Kidney (tissue), 14 donors: ENCODE data around the gene DDX10. TPM values are rescaled to one million over a fixed set of nuclear protein-coding genes. Genes with fewer than 3 reads are reported as not detected.

Source experiments
- DNase-seq, 5 donors: peaks; one replicate each; pipeline ENCODE4 v3.0.0-alpha.2; 2013 to 2020
- FAIRE-seq: peaks from 2 replicates; lab custom pipeline; 2012; peaks lifted over from hg19 to GRCh38; lab: Jason Lieb, UNC
- H3K27ac ChIP-seq, 2 donors: one replicate each; pipeline ENCODE4 v1.7.0; 2013; ENCODE audit warnings: low read depth in 2 of 2, low read length in 2 of 2, inconsistent platforms in 1 of 2
- H3K27me3 ChIP-seq: one replicate; pipeline ENCODE4 v1.7.1; 2013; ENCODE audit warnings: low read length, inconsistent platforms; ENCODE audit not compliant: control insufficient read depth, insufficient read depth
- H3K36me3 ChIP-seq, 3 donors: one replicate each; pipeline versions ENCODE4 v1.7.0 to v1.7.1; 2013; ENCODE audit warnings: low read length in 3 of 3, control low read depth in 1 of 3, inconsistent platforms in 1 of 3; ENCODE audit not compliant: insufficient read depth in 3 of 3, control insufficient read depth in 2 of 3
- H3K4me1 ChIP-seq, 3 donors: one replicate each; pipeline versions ENCODE4 v1.7.0 to v1.7.1; 2013; ENCODE audit warnings: low read length in 3 of 3, inconsistent platforms in 1 of 3, low read depth in 1 of 3; ENCODE audit not compliant: control insufficient read depth in 2 of 3, insufficient read depth in 2 of 3
- H3K4me3 ChIP-seq, 3 donors: one replicate each; pipeline versions ENCODE4 v1.7.0 to v1.8.1; 2013; ENCODE audit warnings: low read length in 3 of 3, control low read depth in 1 of 3, inconsistent platforms in 1 of 3
- H3K9ac ChIP-seq, 3 donors: one replicate each; pipeline versions ENCODE4 v1.7.0 to v1.7.1; 2013; ENCODE audit warnings: low read length in 3 of 3, control low read depth in 1 of 3, inconsistent platforms in 1 of 3
- H3K9me3 ChIP-seq, 3 donors: one replicate each; pipeline versions ENCODE4 v1.7.0 to v1.7.1; 2013; ENCODE audit warnings: low read length in 3 of 3, control low read depth in 1 of 3, inconsistent platforms in 1 of 3; ENCODE audit not compliant: control insufficient read depth in 2 of 3, insufficient read depth in 1 of 3
- CTCF ChIP-seq: IDR thresholded peaks from 3 replicates; pipeline ENCODE4 v1.5.1; 2012; ENCODE audit warnings: mild to moderate bottlenecking, moderate library complexity, borderline replicate concordance; ENCODE audit not compliant: insufficient read depth; ENCODE audit errors: extremely low read depth
- intact Hi-C: fragments of 100-400 bp; cut with DNase I; formaldehyde crosslinking; loops from one replicate; pipeline ENCODE4 v1.11.1; 2022
- polyA plus RNA-seq: library from polyadenylated mRNA; stranded (reverse); fragments of 350-450 nt; fragmentation: Illumina TruSeq; extraction: RNeasy Lipid Tissue Mini Kit (QIAGEN cat#74804); gene quantifications from one replicate; pipeline ENCODE4 v1.2.3, GENCODE V29; 2014; ENCODE audit warnings: low read depth, low replicate concordance; ENCODE audit not compliant: insufficient read depth
- total RNA-seq: library from RNA; stranded (reverse); fragmentation: NEBNext Ultra II Directional; extraction: Animal tissue kit (Norgen Biotek cat#: 25700); gene quantifications from one replicate; pipeline ENCODE4 v1.2.1, GENCODE V29; 2021
- donor health status: control.
- donor health status: control.
- donor health status: control.
- donor health status: control.
- donor health status: control.
- donor health status: DM: yes; HTN: yes; CAD: no.
- donor health status: Normal renal cell carcinoma (clear cell type).

DDX10 gene
- total and polyA plus RNA-seq, 2 donors from 2014 or later, result 24.8 to 79.2 TPM

GRCh38 chr11:108852701-108853100 lies 187.8 kb downstream of the DDX10 start:
- no peak overlapping the region for H3K27ac ChIP-seq
- FAIRE-seq (no peak), DNase-seq (peak in 1 of 5 donors; percentile 34)
- TF ChIP-seq CTCF, result no peak
- H3K4me1 ChIP-seq, result peaks cover 0 to 14% (median 5%) of the 10 kb centered on the region in 3 donors
- H3K27me3 ChIP-seq, result no peaks in the 10 kb centered on the region
- no peaks in the 10 kb centered on the region for H3K9me3 ChIP-seq
- no peak overlapping the region for H3K4me3 ChIP-seq
- no peak overlapping the region for H3K9ac ChIP-seq
- intact Hi-C loops, result no loop called here
- no peaks in the 10 kb centered on the region for H3K36me3 ChIP-seq

- Histone ChIP-seq H3K9ac (no peak overlapping the region), H3K4me3 (no peak overlapping the region), H3K36me3 (no peaks in the 10 kb centered on the region), H3K9me3 (no peaks in the 10 kb centered on the region), H3K27ac (no peak overlapping the region), H3K4me1 (peaks cover 0 to 10% (median 5%) of the 10 kb centered on the region in 3 donors), H3K27me3 (no peaks in the 10 kb centered on the region)
- FAIRE-seq (no peak), DNase-seq (no peak)
- no peak for TF ChIP-seq CTCF
- intact Hi-C loops, result no loop called here
Observed at GRCh38 chr11:108853151-108853550, 188.3 kb downstream of the DDX10 start.

GRCh38 chr11:108853864-108854263 lies 189.0 kb downstream of the DDX10 start:
- no peaks in the 10 kb centered on the region for H3K9me3 ChIP-seq
- peak overlapping the region in 1 of 2 donors; percentile 59 for H3K27ac ChIP-seq
- intact Hi-C loops, result no loop called here
- peak overlapping the region in 1 of 3 donors; percentile 5 for H3K9ac ChIP-seq
- DNase-seq (no peak), FAIRE-seq (no peak)
- H3K36me3 ChIP-seq, result no peaks in the 10 kb centered on the region
- peak overlapping the region in 2 of 3 donors; percentile 10 to 16 for H3K4me3 ChIP-seq
- no peaks in the 10 kb centered on the region for H3K27me3 ChIP-seq
- TF ChIP-seq CTCF, result no peak
- peaks cover 0 to 6% (median 5%) of the 10 kb centered on the region in 3 donors for H3K4me1 ChIP-seq

GRCh38 chr11:108854346-108854745 lies 189.5 kb downstream of the DDX10 start:
- Histone ChIP-seq H3K4me1 (peaks cover 0 to 6% (median 5%) of the 10 kb centered on the region in 3 donors), H3K27me3 (no peaks in the 10 kb centered on the region), H3K36me3 (no peaks in the 10 kb centered on the region), H3K27ac (peak overlapping the region in 1 of 2 donors; percentile 18), H3K9me3 (no peaks in the 10 kb centered on the region), H3K4me3 (peak overlapping the region in 2 of 3 donors; percentile 10 to 16), H3K9ac (no peak overlapping the region)
- DNase-seq (no peak), FAIRE-seq (no peak)
- no peak for TF ChIP-seq CTCF
- intact Hi-C loops, result no loop called here
